HG03460 (cell line): ENCODE data around the gene HADHB.
"Not testable (repeated sequence)": the region's sequence is repeated elsewhere in the genome, so short reads cannot be mapped to it uniquely, and the experiment has no call there.

ENCODE experiments used
- ATAC-seq: cut with Tn5 transposase; IDR thresholded peaks from one replicate; pipeline ENCODE4 v1.9.1; 2021; ENCODE audit not compliant: unreplicated experiment

HADHB gene

DNA sequence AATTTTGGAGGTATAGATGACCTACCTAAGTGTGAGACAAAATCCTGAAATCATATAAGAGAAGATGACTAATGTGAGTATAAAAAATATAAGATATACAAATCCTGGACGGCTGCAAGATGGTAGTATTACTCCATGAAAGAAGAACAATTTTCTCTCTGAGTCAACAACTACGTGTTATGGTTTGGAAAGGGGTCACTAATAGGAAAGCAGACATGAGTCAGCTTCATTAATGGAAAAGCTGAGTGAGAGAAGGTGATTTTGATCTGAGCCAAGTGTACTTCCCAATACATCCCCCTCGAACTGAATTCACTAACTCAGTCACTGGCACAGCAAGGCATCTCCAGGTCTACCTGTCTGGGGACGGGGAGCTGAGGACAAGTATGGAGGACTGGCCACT lies 81.1 kb downstream of the HADHB start:
- no peak for ATAC-seq

DNA sequence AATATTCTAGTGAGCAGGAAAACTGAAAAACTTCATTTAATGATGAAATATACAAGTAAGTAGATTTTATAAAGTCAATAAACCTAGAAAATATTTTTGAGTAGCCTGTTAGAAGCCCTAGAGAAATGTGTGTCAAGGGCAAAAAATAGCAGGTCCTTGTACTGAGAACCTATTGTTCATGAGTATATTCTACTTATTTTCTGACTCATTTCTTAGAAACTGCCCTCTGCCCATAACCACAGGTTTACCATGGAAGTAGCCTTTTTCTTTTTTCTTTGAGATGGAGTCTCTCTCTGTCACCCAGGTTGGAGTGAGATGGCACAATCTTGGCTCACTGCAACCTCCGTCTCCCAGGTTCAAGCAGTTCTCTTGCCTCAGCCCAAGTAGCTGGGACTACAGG lies 81.8 kb downstream of the HADHB start:
- ATAC-seq, result no peak

DNA sequence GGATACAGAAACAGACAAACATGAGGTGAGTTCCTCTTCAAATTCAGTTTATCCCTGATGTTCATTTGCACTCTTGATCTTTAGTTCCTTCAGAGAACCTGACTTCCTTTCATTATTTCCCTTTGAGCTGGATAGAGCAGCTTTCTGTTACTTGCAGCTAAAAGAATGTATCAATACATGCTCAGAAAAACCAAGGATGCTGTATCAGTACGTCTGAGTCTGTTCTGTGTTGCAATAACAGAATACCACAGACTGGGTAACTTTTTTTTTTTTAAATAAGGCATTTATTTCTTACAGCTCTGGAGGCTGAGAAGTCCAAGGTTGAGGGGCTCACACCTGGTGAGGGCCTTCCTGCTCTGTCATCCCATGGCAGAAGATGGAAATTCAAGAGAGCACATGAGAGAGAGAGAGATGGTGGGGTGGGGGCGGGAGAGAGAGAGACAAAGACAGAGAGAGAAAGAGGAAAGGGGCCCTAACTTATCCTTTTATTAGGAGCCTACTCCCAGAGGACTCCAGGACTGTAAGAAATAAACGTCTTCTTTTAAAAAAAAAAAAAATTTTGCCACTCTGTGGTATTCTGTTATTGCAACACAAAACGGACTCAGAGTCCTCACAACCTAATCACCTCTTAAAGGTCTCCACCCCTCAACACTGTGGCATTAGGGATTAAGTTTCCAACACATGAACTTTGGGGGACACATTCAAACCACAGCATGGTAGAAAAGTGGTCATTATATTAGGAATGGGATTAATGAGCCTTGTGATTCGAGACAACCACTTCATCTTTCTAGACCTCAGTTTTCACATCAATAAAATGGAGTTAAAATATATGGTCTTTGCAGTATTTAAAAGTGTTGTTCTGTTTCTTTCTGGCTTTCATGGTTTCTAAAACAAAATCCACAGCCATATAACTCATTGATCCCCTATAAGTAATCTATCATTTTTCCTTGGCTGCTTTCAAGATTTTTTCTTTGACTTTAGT lies 82.8 kb downstream of the HADHB start:
- ATAC-seq, result no peak

DNA sequence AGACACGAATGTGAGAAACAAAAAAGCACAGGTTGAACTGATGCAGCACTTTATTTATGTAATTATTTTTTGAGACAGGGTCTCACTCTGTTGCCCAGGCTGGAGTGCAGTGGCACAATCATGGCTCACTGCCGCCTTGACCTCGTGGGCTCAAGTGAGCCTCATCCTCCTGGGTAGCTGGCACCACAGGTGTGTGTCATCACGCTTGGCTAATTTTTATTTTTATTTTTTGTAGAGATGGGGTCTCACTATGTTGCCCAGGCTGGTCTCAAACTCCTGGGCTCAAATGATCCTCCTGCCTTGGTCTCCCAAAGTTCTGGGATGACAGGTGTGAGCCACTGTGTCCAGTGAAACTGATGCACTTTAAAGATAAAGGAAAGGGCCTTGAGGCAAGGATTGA lies 84.3 kb downstream of the HADHB start:
- ATAC-seq, result not testable (repeated sequence)

DNA sequence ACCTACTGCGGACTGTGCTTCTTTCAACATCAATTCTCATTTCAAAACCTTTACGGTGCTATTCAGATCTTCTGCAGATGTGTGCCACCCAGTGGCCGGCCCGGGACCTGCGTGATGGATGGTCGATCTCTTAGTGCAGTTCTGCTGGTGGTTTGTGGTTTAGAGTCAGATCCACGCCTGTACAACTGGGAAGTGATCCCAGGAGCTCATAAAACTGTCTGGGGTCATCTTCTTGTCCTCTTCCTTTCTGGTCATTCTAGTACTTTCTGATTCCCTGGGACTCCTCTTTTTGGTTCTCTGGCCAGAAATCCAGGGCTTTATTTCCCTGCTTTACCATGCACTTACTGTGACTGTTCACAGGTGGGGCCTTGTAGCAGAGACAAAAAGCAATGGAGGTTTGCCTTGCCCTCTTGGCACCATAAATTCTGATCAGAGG lies 85.4 kb downstream of the HADHB start:
- peak; percentile 57 for ATAC-seq

DNA sequence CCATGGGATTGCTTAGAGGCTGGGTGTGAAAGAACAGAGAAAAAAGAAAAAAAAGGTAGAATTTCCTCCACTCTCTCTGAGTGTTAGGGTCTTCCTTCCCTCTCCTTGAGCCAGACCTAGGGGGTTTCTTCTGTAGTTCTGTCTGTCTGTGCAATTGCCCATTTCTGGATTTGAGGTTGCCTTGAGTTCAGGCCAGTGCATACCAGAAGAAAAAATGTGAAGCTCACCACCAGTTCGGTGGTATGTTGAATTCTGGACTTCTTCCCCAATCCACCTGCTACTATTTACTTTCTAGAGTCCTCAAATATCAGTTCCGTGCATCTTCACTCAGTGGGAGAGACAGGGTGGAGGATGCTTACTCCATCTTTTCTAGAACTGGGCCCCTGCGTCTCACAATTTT lies 85.9 kb downstream of the HADHB start:
- no peak for ATAC-seq

DNA sequence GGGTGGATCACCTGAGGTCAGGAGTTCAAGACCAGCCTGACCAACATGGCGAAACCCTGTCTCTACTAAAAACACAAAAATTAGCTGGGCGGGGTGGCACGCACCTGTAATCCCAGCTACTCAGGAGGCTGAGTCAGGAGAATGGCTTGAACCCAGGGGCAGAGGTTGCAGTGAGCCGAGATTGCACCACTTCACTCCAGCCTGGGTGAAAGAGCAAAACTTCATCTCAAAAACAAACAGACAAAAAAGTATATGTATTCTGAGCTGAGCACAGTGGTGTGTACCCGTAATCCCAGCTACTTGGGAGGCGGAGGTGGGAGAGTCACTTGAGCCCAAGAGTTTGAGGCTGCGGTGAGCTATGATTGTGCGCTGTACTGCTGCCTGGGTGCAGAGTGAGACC lies 86.6 kb downstream of the HADHB start:
- ATAC-seq, result not testable (repeated sequence)

DNA sequence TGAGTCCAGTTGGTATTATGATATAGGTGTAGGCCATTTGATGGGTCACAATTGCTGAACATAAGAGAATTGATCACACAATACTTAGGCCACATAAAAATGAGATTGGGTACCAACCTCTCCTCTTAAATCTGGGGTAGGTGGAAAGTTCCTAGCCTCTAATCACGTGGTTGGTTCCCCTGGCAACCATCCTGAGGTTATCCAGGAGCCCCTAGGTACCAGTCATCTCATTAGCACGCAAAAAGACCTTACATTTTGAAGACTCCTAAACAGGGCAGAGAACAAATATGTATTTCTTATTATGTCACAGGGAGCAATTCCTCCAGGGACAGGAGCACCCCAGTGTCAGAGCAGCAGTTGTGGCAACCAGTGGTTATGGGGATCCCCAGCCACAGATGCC lies 88.6 kb downstream of the HADHB start:
- no peak for ATAC-seq

DNA sequence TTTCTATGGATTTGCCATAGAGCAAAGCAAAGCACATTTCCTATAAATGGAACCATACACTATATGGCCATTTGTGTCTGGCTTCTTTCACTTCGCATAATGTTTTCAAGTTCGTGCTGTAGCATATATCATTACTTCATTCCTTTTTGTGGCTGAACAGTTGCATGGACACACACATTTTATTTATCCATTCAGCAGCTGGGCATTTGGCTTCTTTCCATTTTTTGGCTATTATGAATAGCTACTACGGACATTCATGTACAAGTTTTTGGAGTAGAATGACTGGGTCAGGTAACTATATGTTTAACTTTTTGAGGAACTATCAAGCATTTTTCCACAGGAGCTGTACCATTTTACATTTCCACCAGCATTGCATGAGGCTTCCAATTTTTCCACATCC lies 90.5 kb downstream of the HADHB start:
- ATAC-seq, result no peak

DNA sequence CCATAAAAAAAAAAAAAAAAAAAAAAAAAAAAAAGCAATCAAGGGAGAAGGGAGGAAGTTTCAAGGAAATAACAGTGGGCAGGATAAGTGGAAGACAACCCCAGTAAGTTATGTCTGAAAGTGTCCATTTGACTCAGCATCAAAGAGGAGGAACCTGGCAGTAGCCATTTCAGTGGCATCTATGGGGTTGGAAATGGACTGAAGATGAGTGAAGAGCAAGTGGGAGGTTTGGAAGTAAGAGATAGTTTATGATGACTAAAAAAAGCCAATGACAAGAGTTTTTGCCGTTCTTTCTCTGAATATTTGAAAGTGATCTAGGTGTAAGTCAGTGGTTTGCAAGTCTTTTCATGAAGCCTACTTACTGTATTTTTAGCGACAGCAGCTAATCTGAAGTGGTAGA lies 92.0 kb downstream of the HADHB start:
- no peak for ATAC-seq

DNA sequence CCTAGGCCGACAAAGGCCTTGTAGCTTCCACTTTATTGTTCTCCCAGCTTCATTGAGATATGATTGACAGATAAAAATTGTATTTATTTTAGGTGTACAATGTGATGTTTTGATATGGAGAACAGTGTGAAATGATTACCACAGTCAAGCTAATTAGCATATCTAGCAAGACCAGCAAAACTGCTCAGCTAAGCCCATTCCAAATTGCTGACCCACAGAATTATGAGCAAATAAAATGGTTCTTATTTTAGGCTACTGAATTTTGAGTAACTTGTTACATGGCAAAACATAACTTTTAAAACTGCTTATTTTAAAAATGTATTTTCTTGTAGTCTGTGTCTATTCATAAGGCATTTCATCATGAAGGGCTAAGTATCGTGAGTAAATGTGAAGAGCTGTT lies 92.6 kb downstream of the HADHB start:
- ATAC-seq, result no peak
